Loucy (cell line): ENCODE results near the gene APBA3.

ENCODE experiments used
- CTCF ChIP-seq: fragments of 200-600 bp; sonication (generic); conservative IDR thresholded peaks from 2 replicates; pipeline ENCODE4 v1.5.1; 2014; ENCODE audit warnings: mild to moderate bottlenecking, antibody characterized with exemption, low read length
- EZH2phosphoT487 ChIP-seq: fragments of 200-600 bp; IDR thresholded peaks from 2 replicates; pipeline ENCODE4 v1.6.1; 2018; ENCODE audit warnings: antibody characterized with exemption, mild to moderate bottlenecking, moderate library complexity, borderline replicate concordance

GRCh38 chr19:3752492-3752891, 9.0 kb downstream of the APBA3 start:
- TF ChIP-seq CTCF (no peak), EZH2phosphoT487 (no peak)
